NCI-H2227 (cell line): ENCODE data around the gene ZSWIM6.

Experiments used
- DNase-seq: peaks from one replicate; lab custom pipeline; 2025; ENCODE audit not compliant: unreplicated experiment; lab: John Stamatoyannopoulos, UW

Gene ZSWIM6

DNA sequence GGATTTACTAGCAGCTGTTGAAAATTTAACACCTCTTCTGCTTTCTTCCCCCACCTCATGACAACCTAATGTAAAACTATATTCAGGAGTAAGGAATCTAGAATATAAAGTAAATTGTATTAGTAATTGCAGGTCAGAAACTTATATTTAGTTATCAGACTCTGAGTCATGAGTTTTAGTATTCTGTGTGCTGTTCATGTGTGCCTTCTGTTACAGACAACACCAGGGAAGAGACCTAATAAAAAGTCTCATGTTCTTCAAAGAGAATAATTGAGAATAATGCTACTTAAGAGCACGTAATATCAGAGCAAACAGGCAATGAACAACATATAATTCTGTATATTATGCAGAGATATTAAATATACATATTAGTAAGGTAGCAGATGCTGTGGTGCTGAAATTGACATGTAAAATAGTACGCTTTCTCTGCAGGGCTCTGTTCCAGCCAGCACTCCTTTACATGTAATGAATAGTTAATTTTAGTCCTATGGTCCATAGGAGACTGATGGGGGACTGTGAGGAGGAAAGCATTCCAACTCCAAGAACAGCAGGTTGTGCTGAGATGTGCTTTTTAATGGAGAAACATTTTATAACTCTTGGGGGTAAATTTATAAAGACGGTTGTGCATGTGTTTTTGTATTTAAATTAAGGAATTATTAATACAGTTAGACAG, 106.4 kb downstream of the ZSWIM6 start:
- no peak for DNase-seq

GRCh38 chr5:61440086-61440485, 108.0 kb downstream of the ZSWIM6 start:
- no peak for DNase-seq

GRCh38 chr5:61440596-61440995, 108.5 kb downstream of the ZSWIM6 start:
- no peak for DNase-seq

DNA sequence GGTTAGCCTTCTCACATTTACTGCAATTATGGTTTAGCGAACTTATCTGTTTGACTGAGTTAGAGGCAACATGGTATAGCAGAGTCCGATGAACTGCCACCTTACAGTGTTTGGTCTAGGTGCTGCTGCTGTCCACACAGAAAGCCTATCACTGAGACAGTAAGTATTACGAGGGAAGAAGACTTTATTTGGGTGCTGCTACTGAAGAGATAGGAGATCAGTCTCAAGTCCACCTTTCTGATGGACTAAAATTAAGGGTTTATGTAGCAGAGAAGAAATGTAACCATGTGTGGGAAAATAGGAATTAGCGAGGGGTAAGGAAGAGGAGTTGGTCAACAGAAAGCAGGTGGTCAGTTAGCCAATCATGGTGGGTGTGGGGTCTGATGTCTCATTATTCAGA, 109.7 kb downstream of the ZSWIM6 start:
- no peak for DNase-seq

DNA sequence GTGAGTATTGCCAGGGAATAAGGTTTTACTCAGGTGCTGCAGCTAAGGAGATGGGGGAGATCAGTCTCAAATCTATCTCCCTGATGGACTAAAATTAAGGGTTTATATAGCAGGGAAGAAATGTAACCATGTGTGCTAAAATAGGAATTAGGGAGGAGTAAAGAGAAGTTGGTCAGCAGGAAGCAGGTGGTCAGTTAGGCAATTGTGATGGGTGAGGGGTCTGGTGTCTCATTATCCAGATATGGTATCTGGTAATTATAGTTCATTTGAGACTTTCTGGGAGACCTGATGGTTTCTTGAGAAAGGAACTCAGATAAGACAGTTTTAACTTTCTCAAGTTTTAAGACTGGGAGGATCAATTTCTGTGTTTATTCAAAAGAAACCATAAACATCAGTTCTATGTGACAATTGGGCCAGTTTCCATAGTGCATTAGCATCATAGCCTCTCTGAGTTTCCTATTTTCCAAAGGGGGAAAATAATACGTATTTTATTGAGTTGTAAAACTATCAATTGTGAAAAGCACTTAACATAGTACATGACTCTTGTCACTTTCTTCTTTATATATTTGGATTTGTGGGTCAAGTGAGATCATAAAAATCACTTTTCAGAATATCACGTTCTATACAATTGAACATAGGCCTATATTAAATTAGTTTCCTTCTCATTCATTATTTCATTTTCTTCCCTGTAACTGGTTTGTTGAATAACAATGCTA, 115.9 kb downstream of the ZSWIM6 start:
- no peak for DNase-seq

GRCh38 chr5:61449804-61450492, 117.9 kb downstream of the ZSWIM6 start:
- DNase-seq, result no peak

- peak; percentile 9 for DNase-seq
Measured at GRCh38 chr5:61450493-61451279, 118.6 kb downstream of the ZSWIM6 start.

GRCh38 chr5:61455179-61456006, 123.3 kb downstream of the ZSWIM6 start:
- no peak for DNase-seq

DNA sequence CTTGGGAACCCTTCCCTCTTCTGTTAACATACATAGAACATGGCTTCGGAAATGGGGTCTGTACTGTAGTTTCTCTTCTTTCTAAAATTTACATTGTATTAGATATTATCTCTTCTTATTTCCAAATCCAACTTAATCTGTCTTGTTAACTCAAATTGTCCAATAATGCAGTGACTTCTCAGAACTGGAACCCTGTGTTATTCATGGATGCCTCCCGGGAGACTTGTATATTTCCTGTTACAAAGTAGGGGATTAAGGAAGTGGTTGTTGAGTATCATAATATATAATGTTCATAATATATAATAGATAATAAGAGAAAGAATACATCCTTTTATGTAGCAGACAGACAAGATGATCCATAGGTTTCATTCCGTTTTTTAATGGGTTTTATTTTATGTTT, 128.4 kb downstream of the ZSWIM6 start:
- no peak for DNase-seq

DNA sequence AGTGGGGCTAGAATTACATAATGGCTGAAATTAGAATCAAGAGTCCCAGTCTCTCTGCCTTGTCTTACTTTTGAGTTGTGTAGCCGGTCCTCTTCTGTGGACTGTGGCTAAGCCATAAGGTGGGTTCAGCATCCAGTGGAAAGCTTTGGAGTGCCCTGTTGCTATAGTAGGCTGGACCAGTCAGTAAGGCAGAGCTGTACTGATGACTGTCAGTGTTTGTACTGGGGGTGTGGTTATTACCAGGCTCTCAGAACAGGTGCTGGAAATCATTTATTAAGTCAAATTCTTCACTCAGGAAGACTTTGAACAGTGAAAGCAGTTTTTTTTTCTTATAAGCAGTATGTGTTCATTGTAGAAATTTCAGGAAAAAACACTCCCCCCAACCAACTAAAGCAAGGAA, 129.4 kb downstream of the ZSWIM6 start:
- peak; percentile 58 for DNase-seq

DNA sequence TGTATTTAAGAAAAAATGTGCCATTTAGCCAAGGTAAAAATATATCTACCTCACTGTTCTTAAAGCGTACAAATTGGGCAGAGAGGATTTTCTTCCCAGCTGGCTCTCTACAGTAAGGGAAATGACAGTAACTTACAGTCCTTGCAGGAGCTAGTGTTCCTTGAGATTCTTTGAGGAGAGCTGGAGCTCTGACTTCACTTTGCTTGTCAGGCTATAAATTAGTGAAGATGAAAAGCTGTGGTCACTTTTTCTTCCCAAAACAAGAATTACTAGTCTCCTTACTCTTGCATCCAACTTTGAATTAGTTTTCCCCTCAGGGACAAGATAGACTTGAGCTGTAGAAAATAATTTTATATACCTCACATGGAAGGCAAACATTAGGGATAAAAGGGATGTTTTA, 129.9 kb downstream of the ZSWIM6 start:
- DNase-seq, result no peak

DNA sequence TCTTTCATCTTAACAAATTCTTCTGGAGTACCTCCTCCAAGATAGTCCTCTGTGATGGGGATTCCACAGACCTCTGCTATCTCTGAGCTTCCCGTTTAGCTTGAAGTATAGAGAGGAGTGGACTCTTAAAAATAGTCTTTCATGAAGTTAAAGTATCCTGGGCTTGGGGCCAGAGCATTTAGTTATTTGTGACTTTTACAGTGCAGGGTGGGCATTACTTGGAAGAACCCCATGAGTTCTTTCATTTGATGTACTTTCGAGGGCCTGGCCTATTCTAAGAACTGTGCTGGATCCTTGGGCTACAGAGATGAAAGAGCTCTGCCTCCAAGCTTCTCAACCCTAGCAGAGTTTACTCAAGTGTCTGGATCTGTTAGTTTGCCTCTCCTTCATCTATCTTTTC, 131.5 kb downstream of the ZSWIM6 start:
- DNase-seq, result no peak

GRCh38 chr5:61464512-61464911, 132.5 kb downstream of the ZSWIM6 start:
- DNase-seq, result no peak

DNA sequence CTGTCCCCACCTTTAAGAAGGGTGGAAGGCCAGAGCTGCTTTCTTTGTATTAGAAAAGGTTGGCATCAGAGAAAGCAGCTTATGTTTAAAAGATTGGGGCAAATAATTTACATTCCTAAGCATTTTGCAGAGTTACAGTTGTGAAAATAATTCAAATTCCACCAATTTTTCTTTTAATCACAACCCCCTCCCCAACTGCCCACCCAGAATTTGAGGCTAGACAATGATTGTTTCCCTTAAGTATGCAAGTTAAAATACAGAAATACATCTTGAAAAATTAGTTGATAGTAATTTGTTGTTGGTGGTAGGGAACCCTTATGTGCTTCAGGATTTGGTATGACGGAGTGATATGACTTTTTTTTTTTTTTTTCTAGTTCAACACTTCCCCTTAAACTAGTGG, 133.0 kb downstream of the ZSWIM6 start:
- no peak for DNase-seq

DNA sequence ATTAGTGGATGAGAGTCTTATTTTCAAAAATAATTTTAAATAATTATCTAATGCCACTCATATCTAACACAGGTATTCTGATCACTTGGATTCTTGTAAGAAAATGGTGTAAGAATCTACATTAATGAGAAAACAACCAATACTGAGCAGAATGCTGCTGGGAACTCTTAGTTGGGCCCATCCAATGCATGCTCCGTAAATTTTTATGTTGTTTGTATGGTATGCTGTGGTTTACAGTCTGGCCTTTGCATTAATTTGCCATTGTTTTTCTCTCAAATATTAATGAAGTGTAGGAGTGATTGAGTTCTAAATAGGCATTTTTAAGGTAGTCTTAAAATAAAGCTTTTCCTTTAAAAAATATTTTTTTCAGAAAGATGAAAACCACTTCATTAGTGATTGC, 133.4 kb downstream of the ZSWIM6 start:
- no peak for DNase-seq

GRCh38 chr5:61466017-61466416, 134.0 kb downstream of the ZSWIM6 start:
- DNase-seq, result no peak

DNA sequence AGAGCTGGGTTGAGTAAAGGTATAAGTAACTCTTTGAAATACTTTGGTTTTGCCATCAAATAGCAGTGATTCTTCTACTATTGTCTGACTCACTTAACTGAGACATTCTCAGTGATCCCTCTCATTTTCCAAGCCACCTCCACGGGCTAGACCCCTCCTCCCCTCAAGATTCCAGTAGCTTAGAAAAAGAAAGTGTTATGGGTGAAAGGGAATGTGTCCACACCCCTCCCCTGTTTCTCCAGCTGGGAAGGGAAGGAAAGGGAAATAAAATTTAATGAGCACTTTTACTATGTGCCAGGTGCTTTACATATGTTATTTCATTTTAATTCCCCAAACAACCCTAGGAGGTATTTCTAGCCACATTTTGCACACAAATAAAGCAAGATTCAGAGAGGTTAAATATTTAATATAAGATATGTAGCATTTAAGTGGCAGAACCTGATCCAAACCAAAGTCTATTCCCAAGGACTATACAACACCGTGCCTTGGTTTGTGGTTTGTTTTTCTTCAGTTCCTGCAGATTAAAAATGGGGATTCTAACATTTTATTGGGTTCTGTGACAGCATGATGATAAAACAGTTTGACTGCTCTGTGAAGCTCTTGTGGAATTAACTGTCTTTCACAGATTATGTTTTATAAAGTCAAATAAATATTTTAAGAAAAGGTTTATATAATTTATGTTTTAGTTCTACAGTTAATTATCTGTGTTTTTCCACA, 135.9 kb downstream of the ZSWIM6 start:
- no peak for DNase-seq

DNA sequence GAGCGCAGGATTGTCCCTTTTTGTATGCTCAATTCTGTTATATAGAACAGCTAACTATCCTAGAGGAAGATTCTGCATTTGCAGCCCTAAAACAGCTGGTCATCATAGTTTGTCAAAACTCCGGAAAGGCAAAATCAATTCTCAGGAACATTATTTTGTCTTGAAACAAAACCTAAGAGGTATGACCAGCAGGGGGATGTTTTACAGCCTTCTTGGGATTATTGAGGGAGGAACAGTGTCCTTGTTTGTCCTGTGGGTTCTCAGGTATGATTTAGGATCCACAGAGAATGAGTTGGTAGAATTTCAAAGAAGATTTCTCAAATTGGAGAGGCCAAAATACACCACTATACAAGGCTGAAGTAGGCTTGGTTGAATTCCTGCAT, 136.4 kb downstream of the ZSWIM6 start:
- DNase-seq, result no peak

GRCh38 chr5:61471352-61471751, 139.3 kb downstream of the ZSWIM6 start:
- no peak for DNase-seq
